ENCODE data around the gene RASSF1. TPM values are rescaled to one million over a fixed set of nuclear protein-coding genes. Genes with fewer than 3 reads are reported as not detected.

RASSF1 gene, protein sequence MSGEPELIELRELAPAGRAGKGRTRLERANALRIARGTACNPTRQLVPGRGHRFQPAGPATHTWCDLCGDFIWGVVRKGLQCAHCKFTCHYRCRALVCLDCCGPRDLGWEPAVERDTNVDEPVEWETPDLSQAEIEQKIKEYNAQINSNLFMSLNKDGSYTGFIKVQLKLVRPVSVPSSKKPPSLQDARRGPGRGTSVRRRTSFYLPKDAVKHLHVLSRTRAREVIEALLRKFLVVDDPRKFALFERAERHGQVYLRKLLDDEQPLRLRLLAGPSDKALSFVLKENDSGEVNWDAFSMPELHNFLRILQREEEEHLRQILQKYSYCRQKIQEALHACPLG
- 10 to 100 TPM; 20.6 to 28.2 TPM for total RNA-seq

DNA sequence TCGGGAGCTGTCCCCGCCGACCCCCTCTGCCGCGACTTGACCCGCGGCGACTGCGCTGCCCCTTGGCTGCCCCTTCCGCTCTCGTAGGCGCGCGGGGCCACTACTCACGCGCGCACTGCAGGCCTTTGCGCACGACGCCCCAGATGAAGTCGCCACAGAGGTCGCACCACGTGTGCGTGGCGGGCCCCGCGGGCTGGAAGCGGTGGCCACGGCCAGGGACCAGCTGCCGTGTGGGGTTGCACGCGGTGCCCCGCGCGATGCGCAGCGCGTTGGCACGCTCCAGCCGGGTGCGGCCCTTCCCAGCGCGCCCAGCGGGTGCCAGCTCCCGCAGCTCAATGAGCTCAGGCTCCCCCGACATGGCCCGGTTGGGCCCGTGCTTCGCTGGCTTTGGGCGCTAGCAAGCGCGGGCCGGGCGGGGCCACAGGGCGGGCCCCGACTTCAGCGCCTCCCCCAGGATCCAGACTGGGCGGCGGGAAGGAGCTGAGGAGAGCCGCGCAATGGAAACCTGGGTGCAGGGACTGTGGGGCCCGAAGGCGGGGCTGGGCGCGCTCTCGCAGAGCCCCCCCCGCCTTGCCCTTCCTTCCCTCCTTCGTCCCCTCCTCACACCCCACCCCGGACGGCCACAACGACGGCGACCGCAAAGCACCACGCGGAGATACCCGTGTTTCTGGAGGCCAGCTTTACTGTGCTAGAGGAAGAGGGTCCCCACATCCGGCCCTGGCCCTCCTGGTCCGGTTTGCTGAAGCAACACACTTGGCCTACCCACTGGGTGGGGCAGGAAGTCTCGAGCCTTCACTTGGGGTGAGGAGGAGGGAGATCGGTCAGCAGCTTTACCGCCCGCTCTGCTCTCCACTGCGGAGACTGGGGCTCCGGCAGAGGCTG is at the start of gene RASSF1:
RASSF1 (minus strand) TSS at position 389 of the 882 bp plus-strand sequence; CDS start at position 358, 31 bp downstream.
- intact Hi-C loops (cut with DNase I), result no loop called here
- peak within 1 kb of the TSS; percentile 97 for H3K27ac ChIP-seq
- no peaks in the 10 kb centered on the region for H3K9me3 ChIP-seq
- H3K9ac ChIP-seq (ENCODE audit: low read depth in 2 of 2, low read length in 2 of 2), result peak within 1 kb of the TSS; percentile 61 to 87
- H3K27me3 ChIP-seq, result no peaks in the 10 kb centered on the region
- H3K4me1 ChIP-seq, result peaks cover 7% of the 10 kb centered on the region
- peak within 1 kb of the TSS; percentile 45 for H3K4me3 ChIP-seq
- H3K36me3 ChIP-seq, result no peaks in the 10 kb centered on the region
- TF ChIP-seq, protein P1, sequence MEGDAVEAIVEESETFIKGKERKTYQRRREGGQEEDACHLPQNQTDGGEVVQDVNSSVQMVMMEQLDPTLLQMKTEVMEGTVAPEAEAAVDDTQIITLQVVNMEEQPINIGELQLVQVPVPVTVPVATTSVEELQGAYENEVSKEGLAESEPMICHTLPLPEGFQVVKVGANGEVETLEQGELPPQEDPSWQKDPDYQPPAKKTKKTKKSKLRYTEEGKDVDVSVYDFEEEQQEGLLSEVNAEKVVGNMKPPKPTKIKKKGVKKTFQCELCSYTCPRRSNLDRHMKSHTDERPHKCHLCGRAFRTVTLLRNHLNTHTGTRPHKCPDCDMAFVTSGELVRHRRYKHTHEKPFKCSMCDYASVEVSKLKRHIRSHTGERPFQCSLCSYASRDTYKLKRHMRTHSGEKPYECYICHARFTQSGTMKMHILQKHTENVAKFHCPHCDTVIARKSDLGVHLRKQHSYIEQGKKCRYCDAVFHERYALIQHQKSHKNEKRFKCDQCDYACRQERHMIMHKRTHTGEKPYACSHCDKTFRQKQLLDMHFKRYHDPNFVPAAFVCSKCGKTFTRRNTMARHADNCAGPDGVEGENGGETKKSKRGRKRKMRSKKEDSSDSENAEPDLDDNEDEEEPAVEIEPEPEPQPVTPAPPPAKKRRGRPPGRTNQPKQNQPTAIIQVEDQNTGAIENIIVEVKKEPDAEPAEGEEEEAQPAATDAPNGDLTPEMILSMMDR (IDR thresholded peaks at IDR 0.05), result no peak
- peak; percentile 86 for DNase-seq

DNA sequence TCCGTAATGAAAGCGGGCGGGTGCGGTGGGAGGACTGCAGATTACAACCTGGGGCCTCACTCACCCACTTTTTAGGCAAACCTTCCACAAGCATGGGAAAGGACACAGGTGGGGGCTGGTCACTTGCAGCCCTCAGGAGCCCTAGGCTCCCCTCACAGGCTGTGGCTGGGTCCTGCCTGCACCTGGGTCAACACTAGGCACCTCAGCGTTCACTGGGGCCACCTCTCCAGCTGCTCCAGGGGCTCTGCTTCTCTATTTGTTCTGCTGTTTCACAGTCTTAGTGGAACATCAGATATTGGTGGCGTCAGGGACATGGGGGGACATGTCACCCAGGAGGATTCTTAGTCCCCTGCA is 48.8 kb upstream of the RASSF1 start:
- Histone ChIP-seq H3K27ac (no peak overlapping the region), H3K9ac (ENCODE audit: low read depth in 2 of 2, low read length in 2 of 2) (no peak overlapping the region), H3K36me3 (no peaks in the 10 kb centered on the region), H3K4me1 (peaks cover 4% of the 10 kb centered on the region), H3K9me3 (no peaks in the 10 kb centered on the region), H3K27me3 (no peaks in the 10 kb centered on the region), H3K4me3 (no peak overlapping the region)
- TF ChIP-seq, protein P1 (IDR thresholded peaks at IDR 0.05), result no peak
- DNase-seq, result no peak
- intact Hi-C loops (cut with DNase I), result no loop called here

DNA sequence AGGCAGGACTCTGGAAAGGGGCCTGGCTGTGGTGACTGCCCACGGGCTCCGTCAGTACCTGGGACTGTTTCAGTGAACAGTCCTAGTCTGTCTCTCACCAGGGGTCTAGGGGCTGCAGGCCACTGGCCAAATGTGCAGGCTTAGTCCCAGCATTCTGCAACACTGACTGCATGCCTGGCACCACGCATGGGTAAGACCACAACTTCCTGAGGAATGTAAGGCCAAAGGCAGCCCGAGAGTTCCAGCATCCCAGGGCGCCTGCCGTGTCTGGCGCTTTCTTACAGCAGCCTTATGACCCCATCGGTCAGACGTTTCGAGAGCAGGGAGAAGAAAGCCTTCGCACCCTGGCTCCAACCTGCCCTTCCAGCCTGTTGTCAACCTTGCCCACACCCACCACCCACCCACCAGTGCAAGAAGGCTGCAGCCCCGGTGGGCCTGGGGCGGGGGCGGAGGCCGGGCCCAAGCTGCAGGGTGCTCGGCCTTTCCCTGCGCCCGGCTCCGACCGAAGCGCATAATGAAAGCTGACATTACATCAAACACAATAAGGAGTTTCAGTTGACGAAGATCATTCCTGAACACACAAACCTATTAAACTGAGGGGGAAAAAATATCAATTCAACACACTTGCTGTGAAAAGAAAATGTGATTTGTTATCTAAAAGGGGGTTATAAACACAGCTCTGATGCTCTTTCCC is 48.2 kb upstream of the RASSF1 start:
- no peak for DNase-seq
- no peak overlapping the region for H3K4me3 ChIP-seq
- TF ChIP-seq, protein P1 (IDR thresholded peaks at IDR 0.05), result no peak

DNA sequence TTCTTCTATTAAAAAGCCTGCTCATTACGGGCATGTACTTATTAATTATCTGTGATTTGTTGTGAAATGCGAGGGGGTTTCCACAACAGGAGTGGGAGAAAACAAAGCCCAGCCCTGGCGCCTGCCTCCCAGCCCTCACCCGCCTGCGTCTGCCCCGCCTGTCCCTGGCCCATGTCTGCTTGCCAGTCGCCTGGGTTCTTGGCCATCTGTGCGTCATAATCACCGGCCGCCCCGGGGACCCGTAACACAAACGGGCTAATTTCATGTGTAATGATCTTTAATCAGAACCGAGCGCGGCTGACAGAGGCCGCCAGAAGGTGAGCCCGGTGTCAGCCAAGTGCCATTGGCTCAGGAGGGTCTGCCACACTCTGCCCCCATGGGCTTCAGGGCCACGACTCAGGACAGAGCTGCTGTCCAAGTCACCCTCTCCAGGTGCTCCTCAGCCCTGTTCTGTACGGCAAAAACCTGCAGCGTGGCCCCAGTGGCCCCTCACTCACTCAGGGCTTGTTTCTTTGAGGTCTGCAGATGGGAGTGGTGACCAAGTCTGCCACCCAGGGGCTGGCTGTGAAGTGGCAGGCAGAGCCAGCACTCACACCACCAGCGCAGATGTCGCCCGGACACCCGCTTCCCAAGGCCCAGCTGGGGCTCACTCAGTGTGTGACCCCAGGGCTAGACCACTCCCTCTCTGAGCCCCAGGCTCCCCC is 47.5 kb upstream of the RASSF1 start:
- DNase-seq, result no peak
- H3K36me3 ChIP-seq, result no peaks in the 10 kb centered on the region

More for the DNA sequence above, 48.2 kb upstream of the RASSF1 start:
- intact Hi-C loops (cut with DNase I), result no loop called here
- Histone ChIP-seq H3K9me3 (no peaks in the 10 kb centered on the region), H3K27me3 (no peaks in the 10 kb centered on the region), H3K36me3 (no peaks in the 10 kb centered on the region), H3K27ac (no peak overlapping the region), H3K4me1 (peaks cover 4% of the 10 kb centered on the region), H3K9ac (ENCODE audit: low read depth in 2 of 2, low read length in 2 of 2) (no peak overlapping the region)

More for the DNA sequence above, 47.5 kb upstream of the RASSF1 start:
- Histone ChIP-seq H3K4me1 (peaks cover 4% of the 10 kb centered on the region), H3K27ac (no peak overlapping the region), H3K4me3 (no peak overlapping the region), H3K9ac (ENCODE audit: low read depth in 2 of 2, low read length in 2 of 2) (no peak overlapping the region), H3K27me3 (no peaks in the 10 kb centered on the region), H3K9me3 (no peaks in the 10 kb centered on the region)
- TF ChIP-seq, protein P1 (IDR thresholded peaks at IDR 0.05), result no peak
- intact Hi-C loops (cut with DNase I), result no loop called here
